GM18517 (cell line): ENCODE data around the gene OSER1.
A peak's percentile ranks its signal among the peaks of the same experiment; 100 is the strongest.
"Not testable (repeated sequence)": the region's sequence is repeated elsewhere in the genome, so short reads cannot be mapped to it uniquely, and the experiment has no call there.

Experiments used
- ATAC-seq: cut with Tn5 transposase; IDR thresholded peaks from one replicate; pipeline ENCODE4 v1.9.1; 2021; ENCODE audit warnings: mild to moderate bottlenecking, moderate library complexity; ENCODE audit not compliant: unreplicated experiment

OSER1 gene

DNA sequence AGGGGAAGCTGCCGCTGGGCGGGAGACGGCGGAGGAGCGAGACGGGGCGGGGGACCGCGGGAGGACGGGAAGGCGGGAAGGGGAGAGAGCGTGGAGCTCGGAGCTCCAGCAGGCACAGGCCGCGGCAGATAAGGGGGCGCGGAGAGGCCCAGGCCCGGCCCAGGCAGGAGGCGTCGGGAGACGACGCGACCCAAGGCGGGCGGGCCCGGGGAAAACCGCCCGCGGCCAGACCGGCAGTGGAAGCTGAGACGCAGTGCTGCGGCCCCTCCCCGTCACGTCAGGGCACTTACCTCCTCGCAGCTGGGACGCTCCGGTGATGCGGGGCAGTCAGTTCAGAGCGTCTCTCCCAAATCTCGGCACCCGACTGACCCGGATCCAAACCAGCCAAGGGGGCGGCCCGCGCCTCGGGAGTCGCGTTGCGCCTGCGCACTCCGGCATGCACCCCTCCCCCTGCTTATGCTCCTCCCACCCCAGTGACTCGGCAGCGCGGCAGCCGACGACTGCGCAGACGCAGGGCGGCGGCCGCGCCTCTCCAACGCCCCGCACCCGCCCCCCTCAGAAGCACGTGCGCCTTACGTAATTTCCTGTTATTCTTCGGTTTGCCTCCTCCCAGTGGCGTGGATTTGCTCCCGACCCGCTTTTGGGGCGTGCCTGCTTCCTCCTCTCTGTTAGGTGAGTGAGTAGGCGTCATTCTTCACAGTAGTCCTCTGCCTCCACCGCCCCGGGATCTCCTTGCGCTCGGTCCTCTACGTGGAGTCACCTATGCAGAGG is at the start of gene OSER1:
TSS of gene OSER1 (minus strand) at position 366 of the 771 bp plus-strand sequence. CDS start 3,814 bp downstream, outside the sequence.
- ATAC-seq = peak; percentile 80

- ATAC-seq = no peak
These were observed 47.8 kb upstream of the OSER1 start for GRCh38 chr20:44258226-44258890.

GRCh38 chr20:44256961-44257360 is 46.4 kb upstream of the OSER1 start:
- ATAC-seq = no peak

DNA sequence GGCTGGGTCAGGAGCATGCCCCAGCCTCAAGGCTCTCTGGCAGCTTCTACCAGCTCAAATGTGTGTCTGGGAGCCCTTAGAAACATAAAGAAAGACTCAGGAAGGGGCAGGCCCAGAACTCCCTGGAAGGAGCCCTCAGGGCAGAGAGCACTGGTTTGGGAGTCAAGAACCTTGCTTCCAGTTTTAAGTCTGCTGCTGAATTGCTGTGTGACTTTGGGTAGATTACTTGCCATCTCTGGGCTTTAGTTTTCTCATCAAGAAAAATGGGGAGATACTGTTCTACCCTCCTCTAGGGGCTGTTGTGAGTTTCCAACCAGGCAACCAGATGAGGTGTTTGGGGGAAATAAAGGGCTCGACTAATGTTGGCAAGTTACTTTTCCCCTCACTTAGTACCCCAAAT is 45.4 kb upstream of the OSER1 start:
- no peak for ATAC-seq

DNA sequence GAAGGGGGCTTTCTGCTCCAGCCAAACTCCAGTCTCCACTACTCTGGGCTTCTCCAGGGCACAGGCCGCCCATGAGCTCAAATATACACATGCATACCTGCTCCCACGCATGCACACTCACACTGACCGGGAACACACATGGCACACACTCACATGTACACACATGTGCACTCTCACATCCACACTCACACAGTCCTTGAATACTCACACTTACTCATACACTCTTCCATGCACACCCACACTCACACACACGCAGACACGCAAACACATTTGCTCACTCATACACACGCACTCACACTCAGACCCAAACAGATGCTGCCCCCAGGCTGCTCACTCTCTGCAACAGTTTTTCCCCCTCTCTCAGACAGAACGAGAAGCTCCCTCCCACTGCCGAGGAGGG is 43.5 kb upstream of the OSER1 start:
- no peak for ATAC-seq

GRCh38 chr20:44253528-44253927 is 43.0 kb upstream of the OSER1 start:
- ATAC-seq = no peak

- no peak for ATAC-seq
These were observed 40.7 kb upstream of the OSER1 start for GRCh38 chr20:44251284-44251683.

GRCh38 chr20:44248410-44248759 is 37.8 kb upstream of the OSER1 start:
- ATAC-seq = no peak

GRCh38 chr20:44247586-44248409 is 37.2 kb upstream of the OSER1 start:
- ATAC-seq = no peak

- no peak for ATAC-seq
These were observed 36.6 kb upstream of the OSER1 start, which contains the start of gene GDAP1L1 for GRCh38 chr20:44247131-44247571. Gene GDAP1L1 (plus strand): TSS chr20:44247308. CDS start chr20:44247335, 27 bp downstream.

DNA sequence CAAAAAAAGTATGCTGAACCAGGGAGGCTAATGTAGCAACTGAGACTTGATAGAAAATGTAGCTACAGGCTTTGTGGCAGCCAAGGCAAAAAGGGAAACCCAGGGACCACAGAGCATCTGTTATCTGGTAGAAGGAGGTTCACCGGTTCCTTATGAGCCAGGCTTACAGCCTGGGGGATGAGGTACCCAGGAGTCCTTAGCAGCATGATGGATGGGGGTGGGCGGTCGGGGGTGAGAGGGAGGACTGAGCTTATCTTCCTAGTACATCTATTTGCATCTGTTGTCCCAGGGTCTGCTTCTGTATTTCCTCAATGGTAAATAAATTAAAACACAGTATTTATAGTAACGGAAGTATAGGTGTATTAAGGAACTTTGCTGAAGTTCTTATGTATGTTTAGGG is 35.4 kb upstream of the OSER1 start:
- no peak for ATAC-seq

DNA sequence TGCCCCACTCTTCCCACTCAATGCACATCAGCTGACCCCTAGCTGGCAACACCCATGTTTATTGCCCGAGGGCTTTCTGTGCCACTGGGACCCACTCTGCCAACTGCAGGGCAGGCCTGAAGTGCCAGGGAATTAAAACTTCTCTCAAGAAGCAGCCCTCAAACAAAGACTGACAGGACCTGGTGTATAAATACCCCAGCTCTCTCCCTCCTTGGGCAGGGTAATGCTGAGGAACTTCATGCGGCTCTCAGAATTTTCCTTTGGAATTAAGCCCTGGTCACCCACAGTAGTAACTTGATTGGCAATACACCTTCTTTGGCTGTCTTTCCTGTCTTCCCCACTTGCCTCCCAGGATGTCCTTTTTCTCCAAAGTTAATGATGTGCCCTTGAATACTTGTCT is 31.2 kb upstream of the OSER1 start:
- ATAC-seq = no peak

GRCh38 chr20:44236840-44237239 is 26.3 kb upstream of the OSER1 start:
- ATAC-seq = not testable (repeated sequence)

DNA sequence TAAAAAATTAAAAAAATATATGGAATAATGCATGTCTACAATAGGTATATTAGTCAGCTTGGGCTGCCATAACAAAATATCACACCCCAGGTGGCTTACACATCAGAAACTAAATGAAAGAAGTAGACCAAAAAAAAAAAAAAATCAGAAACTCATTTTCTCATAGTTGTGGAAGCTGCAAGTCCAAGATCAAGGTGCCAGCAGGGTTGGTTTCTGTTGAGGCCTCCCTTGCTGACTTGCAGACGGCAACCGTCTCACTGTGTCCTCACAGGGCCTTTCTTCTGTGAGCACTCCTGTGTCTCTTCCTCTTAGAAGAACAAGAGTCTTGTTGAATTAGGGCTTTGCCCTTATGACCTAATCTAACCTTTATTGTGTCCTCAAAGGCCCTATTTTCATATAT is 25.1 kb upstream of the OSER1 start:
- ATAC-seq = no peak

DNA sequence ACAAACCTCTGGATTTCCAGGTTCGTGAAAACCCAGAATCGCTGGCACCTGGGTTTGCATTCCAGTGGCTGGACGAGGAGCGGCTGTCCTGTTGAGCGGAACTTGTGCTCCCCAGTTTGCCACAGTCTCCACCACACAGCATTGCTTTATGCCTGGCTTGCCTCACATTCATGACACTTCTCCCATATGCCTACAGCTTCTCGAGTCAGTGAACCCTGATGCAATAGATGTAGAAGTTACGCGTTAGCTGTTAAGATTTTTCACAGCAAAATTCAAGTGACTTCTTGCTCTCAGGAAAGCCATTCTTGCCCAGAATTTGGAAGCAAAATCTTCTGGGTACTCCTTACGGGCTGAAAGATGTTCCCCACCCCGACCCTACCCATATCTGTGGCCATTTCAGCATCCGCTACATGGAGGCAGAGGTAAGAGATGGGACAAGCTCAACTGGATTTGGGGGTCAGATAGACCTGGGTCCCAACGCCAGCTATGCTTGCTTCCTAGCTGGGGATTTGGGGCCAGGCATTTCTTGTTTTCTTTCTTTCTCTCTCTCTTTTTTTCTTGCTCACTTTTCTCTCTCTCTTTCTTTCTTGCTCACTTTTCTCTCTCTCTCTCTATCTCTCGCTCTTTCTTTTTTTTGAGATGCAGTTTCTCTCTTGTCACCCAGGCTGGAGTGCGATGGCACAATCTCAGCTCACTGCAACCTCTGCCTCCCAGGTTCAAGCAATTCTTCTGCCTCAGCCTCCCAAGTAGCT is 24.2 kb upstream of the OSER1 start:
- no peak for ATAC-seq

- ATAC-seq = no peak
These were observed 23.0 kb upstream of the OSER1 start for GRCh38 chr20:44233436-44234016.

- ATAC-seq = not testable (repeated sequence)
These were observed 21.9 kb upstream of the OSER1 start for GRCh38 chr20:44232469-44232856.

GRCh38 chr20:44231713-44232468 is 21.3 kb upstream of the OSER1 start:
- ATAC-seq = no peak

GRCh38 chr20:44231193-44231592 is 20.6 kb upstream of the OSER1 start:
- no peak for ATAC-seq
